HUES48 (cell line): ENCODE results near the gene UGGT1.

Source experiments
- H3K27ac ChIP-seq: one replicate; pipeline ENCODE4 v1.7.0; 2013; ENCODE audit warnings: low read depth, low read length, inconsistent platforms
- H3K27me3 ChIP-seq: 2 replicates; pipeline ENCODE4 v1.6.1; 2013; ENCODE audit warnings: mild to moderate bottlenecking, low read length; ENCODE audit not compliant: control insufficient read depth, insufficient read depth
- H3K36me3 ChIP-seq: 2 replicates; pipeline ENCODE4 v1.6.1; 2013; ENCODE audit warnings: low read length; ENCODE audit not compliant: control insufficient read depth, insufficient read depth
- H3K4me1 ChIP-seq: 2 replicates; pipeline ENCODE4 v1.6.1; 2013; ENCODE audit warnings: mild to moderate bottlenecking, low read length; ENCODE audit not compliant: control insufficient read depth, insufficient read depth
- H3K4me3 ChIP-seq: 2 replicates; pipeline ENCODE4 v1.5.1; 2013; ENCODE audit warnings: mild to moderate bottlenecking, low read depth, low read length
- H3K9ac ChIP-seq: 2 replicates; pipeline ENCODE4 v1.6.1; 2013; ENCODE audit warnings: mild to moderate bottlenecking, low read depth, low read length, moderate library complexity
- H3K9me3 ChIP-seq: 2 replicates; pipeline ENCODE4 v1.6.1; 2013; ENCODE audit warnings: low read length; ENCODE audit not compliant: control insufficient read depth, insufficient read depth

The UGGT1 gene

DNA sequence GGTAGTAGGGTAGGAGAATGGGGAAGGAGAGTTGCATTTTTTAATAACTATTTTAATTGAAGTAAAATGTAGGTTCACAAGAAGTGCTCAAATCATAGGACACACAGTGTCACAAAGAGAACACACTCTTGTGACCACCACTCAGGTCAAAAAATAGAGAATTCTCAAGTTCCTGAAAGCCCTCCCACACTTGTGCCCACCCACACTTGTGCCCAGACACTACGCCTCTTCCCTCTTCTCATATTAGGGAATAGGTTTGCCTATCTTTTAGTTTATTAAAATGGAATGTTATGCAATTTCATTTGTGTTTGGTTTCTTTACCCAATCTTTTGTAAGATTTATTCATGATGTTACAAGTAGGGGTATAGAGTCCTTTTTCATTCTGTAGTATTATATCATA lies 67.2 kb downstream of the UGGT1 start:
- Histone ChIP-seq H3K27ac (no peak overlapping the region), H3K4me1 (no peaks in the 10 kb centered on the region), H3K4me3 (no peak overlapping the region), H3K9ac (no peak overlapping the region), H3K9me3 (no peaks in the 10 kb centered on the region), H3K36me3 (peaks cover 87% of the 10 kb centered on the region), H3K27me3 (no peaks in the 10 kb centered on the region)

GRCh38 chr2:128159437-128159836 lies 68.4 kb downstream of the UGGT1 start:
- Histone ChIP-seq H3K9ac (no peak overlapping the region), H3K36me3 (peaks cover 83% of the 10 kb centered on the region), H3K4me3 (no peak overlapping the region), H3K9me3 (no peaks in the 10 kb centered on the region), H3K27ac (no peak overlapping the region), H3K4me1 (no peaks in the 10 kb centered on the region), H3K27me3 (no peaks in the 10 kb centered on the region)

GRCh38 chr2:128160616-128161275 lies 69.7 kb downstream of the UGGT1 start:
- Histone ChIP-seq H3K27me3 (no peaks in the 10 kb centered on the region), H3K9ac (no peak overlapping the region), H3K9me3 (no peaks in the 10 kb centered on the region), H3K4me1 (no peaks in the 10 kb centered on the region), H3K36me3 (peaks cover 81% of the 10 kb centered on the region), H3K27ac (no peak overlapping the region), H3K4me3 (no peak overlapping the region)

- no peak overlapping the region for H3K4me3 ChIP-seq
- H3K27ac ChIP-seq: no peak overlapping the region
- no peaks in the 10 kb centered on the region for H3K27me3 ChIP-seq
- H3K9me3 ChIP-seq: no peaks in the 10 kb centered on the region
- H3K4me1 ChIP-seq: no peaks in the 10 kb centered on the region
- peaks cover 81% of the 10 kb centered on the region for H3K36me3 ChIP-seq
- H3K9ac ChIP-seq: no peak overlapping the region
Observed at GRCh38 chr2:128162266-128162665, 71.3 kb downstream of the UGGT1 start.

GRCh38 chr2:128164311-128164710 lies 73.3 kb downstream of the UGGT1 start:
- no peaks in the 10 kb centered on the region for H3K27me3 ChIP-seq
- H3K9ac ChIP-seq: no peak overlapping the region
- H3K4me3 ChIP-seq: no peak overlapping the region
- no peaks in the 10 kb centered on the region for H3K4me1 ChIP-seq
- no peak overlapping the region for H3K27ac ChIP-seq
- peaks cover 83% of the 10 kb centered on the region for H3K36me3 ChIP-seq
- H3K9me3 ChIP-seq: no peaks in the 10 kb centered on the region

GRCh38 chr2:128166746-128167353 lies 75.8 kb downstream of the UGGT1 start:
- Histone ChIP-seq H3K9ac (no peak overlapping the region), H3K27me3 (no peaks in the 10 kb centered on the region), H3K4me3 (no peak overlapping the region), H3K27ac (no peak overlapping the region), H3K36me3 (peaks cover 84% of the 10 kb centered on the region), H3K4me1 (no peaks in the 10 kb centered on the region), H3K9me3 (no peaks in the 10 kb centered on the region)

GRCh38 chr2:128169094-128169493 lies 78.1 kb downstream of the UGGT1 start:
- H3K36me3 ChIP-seq: peaks cover 90% of the 10 kb centered on the region

GRCh38 chr2:128169497-128169896 lies 78.5 kb downstream of the UGGT1 start:
- peaks cover 90% of the 10 kb centered on the region for H3K36me3 ChIP-seq
- no peak overlapping the region for H3K27ac ChIP-seq
- no peaks in the 10 kb centered on the region for H3K4me1 ChIP-seq
- no peak overlapping the region for H3K9ac ChIP-seq
- H3K27me3 ChIP-seq: no peaks in the 10 kb centered on the region
- H3K4me3 ChIP-seq: no peak overlapping the region
- H3K9me3 ChIP-seq: no peaks in the 10 kb centered on the region

More at GRCh38 chr2:128169094-128169493, 78.1 kb downstream of the UGGT1 start:
- no peak overlapping the region for H3K27ac ChIP-seq
- H3K9ac ChIP-seq: no peak overlapping the region
- no peaks in the 10 kb centered on the region for H3K9me3 ChIP-seq
- no peaks in the 10 kb centered on the region for H3K27me3 ChIP-seq
- H3K4me1 ChIP-seq: no peaks in the 10 kb centered on the region
- no peak overlapping the region for H3K4me3 ChIP-seq

DNA sequence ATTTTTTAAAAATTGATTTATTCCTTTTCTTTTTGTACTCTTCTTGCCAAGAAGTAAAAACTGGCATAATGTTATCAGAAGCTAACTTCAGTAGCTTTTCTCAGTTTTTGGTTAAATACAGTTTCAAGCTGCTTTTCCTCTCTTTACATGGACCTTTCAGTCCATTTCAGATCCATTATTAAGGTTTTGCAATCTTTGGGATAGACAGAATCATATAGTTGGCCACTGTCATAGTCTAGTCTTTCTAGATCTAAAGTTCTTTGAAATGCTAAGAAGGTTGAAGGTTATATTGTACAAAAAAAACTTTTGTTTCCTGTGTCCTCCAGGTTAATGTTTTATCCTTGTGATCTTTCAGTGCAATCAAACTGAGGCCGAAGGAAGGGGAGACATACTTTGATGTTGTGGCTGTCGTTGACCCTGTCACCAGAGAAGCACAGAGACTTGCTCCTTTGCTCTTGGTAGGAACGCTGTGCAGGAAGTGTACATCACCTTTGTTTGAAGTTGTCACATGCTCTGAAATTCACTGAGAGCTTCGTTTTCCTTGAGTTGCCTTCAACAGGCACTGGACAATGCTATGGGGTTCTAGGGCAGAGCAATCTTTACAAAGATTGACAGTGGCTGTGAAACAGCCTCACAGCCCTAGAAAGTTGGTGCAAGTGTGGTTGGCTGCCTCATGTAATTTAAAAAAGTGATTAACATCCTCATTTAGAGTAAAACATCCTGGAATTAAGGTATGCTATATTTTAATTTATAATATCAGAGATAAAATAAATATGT lies 79.1 kb downstream of the UGGT1 start:
- H3K36me3 ChIP-seq: peaks cover 90% of the 10 kb centered on the region
- no peaks in the 10 kb centered on the region for H3K27me3 ChIP-seq
- H3K9me3 ChIP-seq: no peaks in the 10 kb centered on the region
- H3K4me3 ChIP-seq: no peak overlapping the region
- no peaks in the 10 kb centered on the region for H3K4me1 ChIP-seq
- H3K9ac ChIP-seq: no peak overlapping the region
- H3K27ac ChIP-seq: no peak overlapping the region

- Histone ChIP-seq H3K27me3 (no peaks in the 10 kb centered on the region), H3K36me3 (peaks cover 92% of the 10 kb centered on the region), H3K27ac (no peak overlapping the region), H3K9ac (no peak overlapping the region), H3K4me1 (no peaks in the 10 kb centered on the region), H3K4me3 (no peak overlapping the region), H3K9me3 (no peaks in the 10 kb centered on the region)
Observed at GRCh38 chr2:128170776-128171175, 79.8 kb downstream of the UGGT1 start.

DNA sequence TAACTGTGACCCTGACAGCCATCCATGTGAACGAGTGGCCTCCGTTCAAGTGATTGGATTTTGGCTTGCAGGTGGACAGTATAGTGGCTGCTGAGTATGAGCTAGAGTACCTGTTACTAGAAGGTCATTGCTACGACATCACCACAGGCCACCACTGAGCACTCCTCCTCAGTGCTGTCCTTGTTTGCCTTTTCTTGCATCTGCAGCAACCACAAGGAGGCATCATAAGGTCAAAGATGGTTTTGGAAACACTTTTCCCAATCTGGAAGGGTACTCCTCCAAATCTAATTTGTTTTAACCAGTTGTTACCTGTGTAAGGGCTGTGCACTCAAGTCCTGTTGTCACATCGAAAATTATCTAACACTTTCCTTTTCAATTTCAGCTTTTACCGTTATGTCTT lies 81.2 kb downstream of the UGGT1 start:
- no peak overlapping the region for H3K4me3 ChIP-seq
- no peaks in the 10 kb centered on the region for H3K27me3 ChIP-seq
- no peak overlapping the region for H3K9ac ChIP-seq
- H3K36me3 ChIP-seq: peaks cover 92% of the 10 kb centered on the region
- no peaks in the 10 kb centered on the region for H3K4me1 ChIP-seq
- H3K27ac ChIP-seq: no peak overlapping the region
- H3K9me3 ChIP-seq: no peaks in the 10 kb centered on the region
